SK-N-MC (cell line): ENCODE results near the gene SP110.

ENCODE experiments used
- EZH2 ChIP-seq: fragments of 200-600 bp; sonication (generic); IDR thresholded peaks from one replicate; pipeline ENCODE4 v1.6.1; 2017; ENCODE audit warnings: antibody characterized with exemption
- POLR2AphosphoS5 ChIP-seq: IDR thresholded peaks from 2 replicates; pipeline ENCODE4 v1.6.1; 2012; ENCODE audit warnings: mild to moderate bottlenecking, low read depth, low read length, borderline replicate concordance

GRCh38 chr2:230230087-230230486 lies 10.3 kb upstream of the SP110 start:
- no peak for TF ChIP-seq POLR2AphosphoS5
- TF ChIP-seq EZH2 = no peak
